Measurements from ENCODE around the gene HAGHL.

DNA sequence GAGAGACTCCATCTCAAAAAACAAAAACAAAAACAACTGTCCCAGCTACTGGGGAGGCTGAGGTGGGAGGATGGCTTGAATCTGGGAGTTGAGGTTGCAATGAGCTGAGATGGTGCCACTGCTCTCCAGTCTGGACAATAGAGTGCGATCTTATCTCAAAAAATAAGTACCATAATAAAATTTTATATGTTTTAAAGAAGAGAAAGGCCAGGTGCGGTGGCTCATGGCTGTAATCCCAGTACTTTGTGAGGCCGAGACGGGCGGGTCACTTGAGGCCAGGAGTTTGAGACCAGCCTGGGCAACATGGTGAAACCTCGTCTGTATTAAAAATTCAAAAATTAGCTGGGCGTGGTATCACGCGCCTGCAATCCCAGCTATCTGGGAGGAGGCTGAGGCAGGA is 49.9 kb downstream of the HAGHL start:
- TF ChIP-seq CTCF (IDR thresholded peaks at IDR 0.05) (no peak), POLR2A (IDR thresholded peaks at IDR 0.05) (no peak)
